ENCODE data around the gene PCOLCE2.

PCOLCE2 gene

GRCh38 chr3:142923694-142924093 lies 34.8 kb upstream of the PCOLCE2 start:
- Histone ChIP-seq H3K9me2 (replicated peaks; ENCODE audit: control insufficient read depth, low read length) (no peaks in the 10 kb centered on the region), H3K4me1 (ENCODE audit: control insufficient read depth, low read length) (no peaks in the 10 kb centered on the region), H3K9me3 (ENCODE audit: control insufficient read depth, insufficient read depth, low read length) (no peaks in the 10 kb centered on the region; the same call in 1 of the 2 replicates), H3K27ac (ENCODE audit: low read depth, low read length) (no peak overlapping the region), H3K79me2 (ENCODE audit: control insufficient read depth, low read length) (no peaks in the 10 kb centered on the region), H3K4me3 (ENCODE audit: low read length) (no peak overlapping the region), H3K4me2 (ENCODE audit: low read length) (no peak overlapping the region), H3K27me3 (ENCODE audit: control insufficient read depth, low read length) (no peaks in the 10 kb centered on the region; the same call in 1 of the 2 replicates), H4K20me1 (ENCODE audit: control insufficient read depth, insufficient read depth, low read depth, low read length) (no peaks in the 10 kb centered on the region), H3K36me3 (ENCODE audit: control insufficient read depth, low read length) (no peaks in the 10 kb centered on the region), H3F3A (ENCODE audit: control insufficient read depth, insufficient read depth) (no peaks in the 10 kb centered on the region)
- no peak for TF ChIP-seq EZH2phosphoT487 (IDR thresholded peaks at IDR 0.05; ENCODE audit: borderline replicate concordance, low read length)
- TF ChIP-seq CTCF (IDR thresholded peaks at IDR 0.05; ENCODE audit: low read depth, low read length, poor library complexity, severe bottlenecking), result no peak

DNA sequence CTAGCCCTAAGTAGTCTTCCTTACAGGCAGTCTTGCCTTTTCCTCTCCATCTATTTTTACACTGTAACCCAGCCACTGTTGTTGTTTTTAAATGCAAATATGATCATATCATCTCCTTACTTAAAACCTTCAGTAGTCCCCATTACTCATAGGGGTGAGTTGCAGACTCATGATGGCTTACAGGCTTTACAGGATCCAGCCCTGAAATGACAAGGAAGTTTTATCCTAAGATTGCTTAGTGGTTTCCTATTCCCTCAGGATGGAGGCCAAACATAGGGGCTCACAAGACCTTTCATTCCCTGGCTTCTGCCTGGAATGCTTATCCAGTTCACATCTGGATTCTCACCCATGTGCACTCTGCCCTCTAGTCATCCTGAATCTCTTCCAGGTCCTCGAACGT lies 27.7 kb upstream of the PCOLCE2 start:
- Histone ChIP-seq H3K4me3 (ENCODE audit: low read length) (no peak overlapping the region), H3K27me3 (ENCODE audit: control insufficient read depth, low read length) (no peaks in the 10 kb centered on the region; the same call in none of the 2 replicates)
- TF ChIP-seq EZH2phosphoT487 (IDR thresholded peaks at IDR 0.05; ENCODE audit: borderline replicate concordance, low read length) (no peak), CTCF (IDR thresholded peaks at IDR 0.05; ENCODE audit: low read depth, low read length, poor library complexity, severe bottlenecking) (no peak)

DNA sequence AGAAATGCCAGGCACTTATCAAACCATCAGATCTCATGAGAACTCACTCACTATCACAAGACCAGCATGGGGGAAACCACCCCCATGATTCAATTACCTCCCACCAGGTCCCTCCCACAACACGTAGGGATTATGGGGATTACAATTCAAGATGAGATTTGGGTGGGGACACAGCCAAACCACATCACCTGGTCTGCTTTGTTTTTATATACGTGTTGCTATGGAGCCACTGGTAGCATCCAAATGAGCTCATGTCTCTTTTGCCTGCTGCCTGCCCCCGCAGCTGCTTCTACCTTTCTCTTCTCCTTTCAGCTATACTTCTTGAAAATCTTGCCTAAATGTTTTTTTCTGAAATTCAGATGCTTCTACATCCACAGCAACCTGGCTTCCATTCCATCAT lies 26.8 kb upstream of the PCOLCE2 start:
- TF ChIP-seq EZH2phosphoT487 (IDR thresholded peaks at IDR 0.05; ENCODE audit: borderline replicate concordance, low read length), result no peak
- TF ChIP-seq CTCF (IDR thresholded peaks at IDR 0.05; ENCODE audit: low read depth, low read length, poor library complexity, severe bottlenecking), result no peak
- no peak overlapping the region for H3K4me2 ChIP-seq (ENCODE audit: low read length)

More for the DNA sequence above, 27.7 kb upstream of the PCOLCE2 start:
- Histone ChIP-seq H3K9me2 (replicated peaks; ENCODE audit: control insufficient read depth, low read length) (no peaks in the 10 kb centered on the region), H3F3A (ENCODE audit: control insufficient read depth, insufficient read depth) (no peaks in the 10 kb centered on the region), H3K9me3 (ENCODE audit: control insufficient read depth, insufficient read depth, low read length) (no peaks in the 10 kb centered on the region), H3K36me3 (ENCODE audit: control insufficient read depth, low read length) (no peaks in the 10 kb centered on the region), H3K4me2 (ENCODE audit: low read length) (no peak overlapping the region), H3K27ac (ENCODE audit: low read depth, low read length) (no peak overlapping the region), H3K79me2 (ENCODE audit: control insufficient read depth, low read length) (no peaks in the 10 kb centered on the region), H4K20me1 (ENCODE audit: control insufficient read depth, insufficient read depth, low read depth, low read length) (no peaks in the 10 kb centered on the region), H3K4me1 (ENCODE audit: control insufficient read depth, low read length) (no peaks in the 10 kb centered on the region)

More for the DNA sequence above, 26.8 kb upstream of the PCOLCE2 start:
- H3K27me3 ChIP-seq (ENCODE audit: control insufficient read depth, low read length), result no peaks in the 10 kb centered on the region; the same call in none of the 2 replicates
- H3K9me2 ChIP-seq (replicated peaks; ENCODE audit: control insufficient read depth, low read length), result no peaks in the 10 kb centered on the region
- no peaks in the 10 kb centered on the region for H3F3A ChIP-seq (ENCODE audit: control insufficient read depth, insufficient read depth)
- H3K9me3 ChIP-seq (ENCODE audit: control insufficient read depth, insufficient read depth, low read length), result no peaks in the 10 kb centered on the region
- no peaks in the 10 kb centered on the region for H3K4me1 ChIP-seq (ENCODE audit: control insufficient read depth, low read length)
- H3K27ac ChIP-seq (ENCODE audit: low read depth, low read length), result no peak overlapping the region
- H3K36me3 ChIP-seq (ENCODE audit: control insufficient read depth, low read length), result no peaks in the 10 kb centered on the region
- no peak overlapping the region for H3K4me3 ChIP-seq (ENCODE audit: low read length)
- H4K20me1 ChIP-seq (ENCODE audit: control insufficient read depth, insufficient read depth, low read depth, low read length), result no peaks in the 10 kb centered on the region
- no peaks in the 10 kb centered on the region for H3K79me2 ChIP-seq (ENCODE audit: control insufficient read depth, low read length)
